ENCODE results near the gene DCAKD.

The DCAKD gene

DNA sequence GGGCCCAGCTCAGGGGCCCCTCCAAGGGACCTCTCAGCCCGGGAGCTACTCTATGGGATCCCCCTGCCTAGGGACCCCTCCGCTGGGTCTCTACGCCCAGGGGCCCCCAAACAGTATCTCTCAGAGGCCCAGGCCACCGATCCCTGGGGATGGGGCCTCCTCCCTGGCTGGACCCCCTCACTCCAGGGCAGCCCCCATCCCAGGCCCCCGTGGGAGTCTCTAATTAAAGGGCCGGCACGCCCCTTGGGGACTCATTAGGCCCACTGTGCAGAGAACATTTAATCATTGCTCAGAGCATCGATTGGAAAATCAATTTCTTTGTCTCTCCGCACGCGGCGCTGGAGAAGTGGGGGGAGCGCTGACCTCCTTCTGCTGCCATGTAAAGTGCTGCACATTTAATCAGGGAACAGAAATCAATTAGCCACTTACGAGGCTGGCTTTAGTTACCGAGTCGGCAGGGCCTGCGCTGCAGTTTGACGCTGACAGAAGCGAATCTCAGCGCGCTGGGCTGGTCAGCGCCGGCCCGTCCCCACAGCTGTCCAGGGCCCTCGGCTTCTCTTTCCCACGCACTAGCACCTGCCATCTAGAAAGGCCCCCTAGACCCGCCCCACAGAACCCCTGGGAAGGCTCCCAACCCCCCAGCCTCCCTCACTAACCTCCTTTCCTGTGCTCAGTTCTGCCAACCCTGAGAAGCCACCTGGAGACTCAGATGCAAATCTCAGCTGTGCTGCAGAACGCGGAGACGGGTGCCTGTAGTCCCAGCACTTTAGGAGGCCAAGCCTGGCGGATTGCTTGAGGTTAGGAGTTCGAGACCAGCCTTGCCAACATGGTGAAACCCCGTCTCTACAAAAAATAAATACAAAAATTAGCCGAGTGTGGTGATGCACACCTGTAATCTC, 63.1 kb downstream of the DCAKD start:
- in situ Hi-C loops (cut with MboI; ENCODE audit: low pct_unique_long_range_greater_than_20kb, low sequenced_read_pairs, unreplicated experiment): no loop called here
- no peak for DNase-seq (ENCODE audit: low spot score)
- TF ChIP-seq, protein P1, sequence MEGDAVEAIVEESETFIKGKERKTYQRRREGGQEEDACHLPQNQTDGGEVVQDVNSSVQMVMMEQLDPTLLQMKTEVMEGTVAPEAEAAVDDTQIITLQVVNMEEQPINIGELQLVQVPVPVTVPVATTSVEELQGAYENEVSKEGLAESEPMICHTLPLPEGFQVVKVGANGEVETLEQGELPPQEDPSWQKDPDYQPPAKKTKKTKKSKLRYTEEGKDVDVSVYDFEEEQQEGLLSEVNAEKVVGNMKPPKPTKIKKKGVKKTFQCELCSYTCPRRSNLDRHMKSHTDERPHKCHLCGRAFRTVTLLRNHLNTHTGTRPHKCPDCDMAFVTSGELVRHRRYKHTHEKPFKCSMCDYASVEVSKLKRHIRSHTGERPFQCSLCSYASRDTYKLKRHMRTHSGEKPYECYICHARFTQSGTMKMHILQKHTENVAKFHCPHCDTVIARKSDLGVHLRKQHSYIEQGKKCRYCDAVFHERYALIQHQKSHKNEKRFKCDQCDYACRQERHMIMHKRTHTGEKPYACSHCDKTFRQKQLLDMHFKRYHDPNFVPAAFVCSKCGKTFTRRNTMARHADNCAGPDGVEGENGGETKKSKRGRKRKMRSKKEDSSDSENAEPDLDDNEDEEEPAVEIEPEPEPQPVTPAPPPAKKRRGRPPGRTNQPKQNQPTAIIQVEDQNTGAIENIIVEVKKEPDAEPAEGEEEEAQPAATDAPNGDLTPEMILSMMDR (IDR thresholded peaks at IDR 0.05; ENCODE audit: extremely low read depth, insufficient read depth, missing control alignments): no peak

DNA sequence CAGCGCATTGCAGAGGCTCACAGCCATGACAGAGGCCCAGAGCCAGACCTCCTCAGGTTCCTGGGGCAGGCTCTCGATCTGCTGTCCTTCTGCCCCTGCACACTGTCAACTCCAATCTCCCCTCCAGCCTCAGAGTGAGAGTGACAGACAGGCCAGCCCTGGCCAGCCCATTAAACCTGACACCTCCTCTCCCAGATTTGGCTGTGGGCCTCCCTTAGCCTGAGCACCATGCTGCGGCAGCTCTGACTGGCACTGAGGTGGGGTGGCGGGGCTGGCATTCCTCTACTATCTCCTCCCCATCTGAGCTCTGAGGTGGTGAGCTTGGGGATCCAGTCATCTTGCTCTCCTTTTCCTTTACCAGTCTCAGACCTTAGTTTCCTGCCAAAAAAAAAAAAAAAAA, 67.9 kb downstream of the DCAKD start:
- in situ Hi-C loops (cut with MboI; ENCODE audit: low pct_unique_long_range_greater_than_20kb, low sequenced_read_pairs, unreplicated experiment): no loop called here
- DNase-seq (ENCODE audit: low spot score): no peak
- TF ChIP-seq, protein P1 (IDR thresholded peaks at IDR 0.05; ENCODE audit: extremely low read depth, insufficient read depth, missing control alignments): no peak

GRCh38 chr17:44982113-44982702, 69.2 kb downstream of the DCAKD start:
- TF ChIP-seq, protein P1 (IDR thresholded peaks at IDR 0.05; ENCODE audit: extremely low read depth, insufficient read depth, missing control alignments): no peak
- DNase-seq (ENCODE audit: low spot score): no peak
- in situ Hi-C loops (cut with MboI; ENCODE audit: low pct_unique_long_range_greater_than_20kb, low sequenced_read_pairs, unreplicated experiment): no loop called here

DNA sequence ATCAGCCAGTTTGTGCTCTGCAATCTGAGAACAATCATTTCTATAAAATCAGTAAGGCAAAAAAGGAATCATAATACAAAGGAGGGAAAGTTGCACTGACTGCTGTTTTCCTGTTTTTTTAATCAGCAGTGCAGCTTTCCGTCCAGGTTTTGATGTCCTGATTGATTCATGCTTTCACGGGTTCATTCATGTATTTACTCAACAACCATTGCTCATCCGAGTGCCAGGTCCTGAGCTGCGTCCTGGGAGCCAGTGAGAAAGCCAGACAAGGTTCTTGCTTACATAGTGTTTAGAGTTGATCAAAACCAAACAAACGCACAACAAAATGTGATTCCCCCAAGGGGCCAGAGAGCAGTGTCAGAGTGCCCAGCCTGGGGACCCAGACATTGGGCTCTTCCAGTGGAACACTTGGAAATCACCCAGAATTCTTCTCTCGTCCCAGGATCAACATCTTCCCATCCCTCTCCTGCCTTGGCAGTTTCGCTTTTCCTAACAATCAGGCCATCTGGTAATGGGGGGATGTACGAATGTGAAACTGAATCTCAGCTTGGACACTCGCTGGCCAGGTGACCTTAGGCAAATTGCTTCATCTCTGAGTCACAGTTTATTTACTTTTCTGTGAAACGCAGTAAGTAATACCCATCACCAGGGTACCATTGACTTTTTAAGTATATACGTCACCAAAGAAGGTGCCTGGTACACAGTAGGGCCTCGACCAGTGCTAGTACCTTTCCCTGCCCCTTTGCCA, 70.0 kb downstream of the DCAKD start:
- no peak for DNase-seq (ENCODE audit: low spot score)
- TF ChIP-seq, protein P1 (IDR thresholded peaks at IDR 0.05; ENCODE audit: extremely low read depth, insufficient read depth, missing control alignments): no peak
- in situ Hi-C loops (cut with MboI; ENCODE audit: low pct_unique_long_range_greater_than_20kb, low sequenced_read_pairs, unreplicated experiment): no loop called here

DNA sequence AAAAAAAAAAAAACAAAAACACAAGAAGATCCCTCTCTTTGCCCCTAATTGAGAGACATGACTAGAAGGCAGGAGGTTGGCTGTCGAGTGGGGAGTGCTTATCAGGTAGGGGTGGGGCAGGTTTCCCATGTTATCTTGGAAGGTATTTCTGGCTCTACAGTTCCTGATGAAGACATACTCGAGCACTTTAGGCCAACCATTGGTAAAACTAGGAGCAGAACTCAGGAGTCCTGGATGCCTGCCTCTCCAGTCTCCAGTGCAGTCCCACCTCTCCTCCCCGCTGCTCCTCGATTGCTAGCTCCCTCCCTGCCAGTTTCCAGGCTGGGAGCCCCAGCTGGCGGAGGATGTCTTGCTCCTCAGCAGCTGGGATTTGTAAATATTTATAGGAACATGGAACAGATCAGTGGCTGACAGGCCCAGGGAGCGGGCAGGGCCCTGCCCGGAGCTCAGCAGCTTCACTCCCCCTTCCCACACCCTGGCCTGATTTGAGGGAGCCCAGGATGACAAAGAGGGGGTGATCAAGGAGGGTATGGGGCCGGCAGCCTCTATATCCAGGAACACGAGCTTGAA, 71.9 kb downstream of the DCAKD start:
- in situ Hi-C loops (cut with MboI; ENCODE audit: low pct_unique_long_range_greater_than_20kb, low sequenced_read_pairs, unreplicated experiment): no loop called here
- DNase-seq (ENCODE audit: low spot score): no peak
- TF ChIP-seq, protein P1 (IDR thresholded peaks at IDR 0.05; ENCODE audit: extremely low read depth, insufficient read depth, missing control alignments): no peak

GRCh38 chr17:44978807-44979206, 72.6 kb downstream of the DCAKD start:
- in situ Hi-C loops (cut with MboI; ENCODE audit: low pct_unique_long_range_greater_than_20kb, low sequenced_read_pairs, unreplicated experiment): no loop called here
- TF ChIP-seq, protein P1 (IDR thresholded peaks at IDR 0.05; ENCODE audit: extremely low read depth, insufficient read depth, missing control alignments): no peak
- DNase-seq (ENCODE audit: low spot score): no peak

Measured in GM13977 (cell line).